Mesodermal cell (in vitro differentiated cells): ENCODE measurements around the gene LYZ. TPM values are rescaled to one million over a fixed set of nuclear protein-coding genes. Genes with fewer than 3 reads are reported as not detected.
"Not testable (repeated sequence)": the region's sequence is repeated elsewhere in the genome, so short reads cannot be mapped to it uniquely, and the experiment has no call there.

ENCODE experiments used
- H3K27ac ChIP-seq: 2 replicates; pipeline ENCODE4 v1.7.0; 2013; ENCODE audit warnings: mild to moderate bottlenecking, low read depth, low read length, moderate library complexity; ENCODE audit not compliant: severe bottlenecking
- H3K36me3 ChIP-seq: 2 replicates; pipeline ENCODE4 v1.7.1; 2013; ENCODE audit warnings: mild to moderate bottlenecking, low read length, moderate library complexity; ENCODE audit not compliant: control insufficient read depth, insufficient read depth
- H3K4me1 ChIP-seq: one replicate; pipeline ENCODE4 v1.7.1; 2013; ENCODE audit warnings: mild to moderate bottlenecking, low read length; ENCODE audit not compliant: insufficient read depth, control insufficient read depth, poor library complexity, severe bottlenecking
- H3K4me3 ChIP-seq: 2 replicates; pipeline ENCODE4 v1.7.0; 2013; ENCODE audit warnings: low read length, control low read depth, mild to moderate bottlenecking; ENCODE audit not compliant: insufficient read depth, poor library complexity, severe bottlenecking; ENCODE audit errors: extremely low read depth
- H3K9me3 ChIP-seq: 2 replicates; pipeline ENCODE4 v1.7.1; 2013; ENCODE audit warnings: mild to moderate bottlenecking, low read length, moderate library complexity; ENCODE audit not compliant: control insufficient read depth
- WGBS, 2 experiments: methylation state at CpG; one replicate each; pipeline ENCODE4 v1.1.5; 2013; ENCODE audit warnings: missing lambda C conversion rate in 2 of 2; ENCODE audit not compliant: insufficient coverage in 2 of 2; 5-methylcytosine and 5-hydroxymethylcytosine counted together
- polyA plus RNA-seq, 2 experiments: library from polyadenylated mRNA; stranded (reverse); fragments of 50-300 nt; gene quantifications; one replicate each; pipeline ENCODE4 v1.2.3, GENCODE V29; 2013

The LYZ gene
- 1.6 TPM for polyA plus RNA-seq (2013, experiment 1 of 2)
- 1.6 TPM for polyA plus RNA-seq (2013, experiment 2 of 2)

DNA sequence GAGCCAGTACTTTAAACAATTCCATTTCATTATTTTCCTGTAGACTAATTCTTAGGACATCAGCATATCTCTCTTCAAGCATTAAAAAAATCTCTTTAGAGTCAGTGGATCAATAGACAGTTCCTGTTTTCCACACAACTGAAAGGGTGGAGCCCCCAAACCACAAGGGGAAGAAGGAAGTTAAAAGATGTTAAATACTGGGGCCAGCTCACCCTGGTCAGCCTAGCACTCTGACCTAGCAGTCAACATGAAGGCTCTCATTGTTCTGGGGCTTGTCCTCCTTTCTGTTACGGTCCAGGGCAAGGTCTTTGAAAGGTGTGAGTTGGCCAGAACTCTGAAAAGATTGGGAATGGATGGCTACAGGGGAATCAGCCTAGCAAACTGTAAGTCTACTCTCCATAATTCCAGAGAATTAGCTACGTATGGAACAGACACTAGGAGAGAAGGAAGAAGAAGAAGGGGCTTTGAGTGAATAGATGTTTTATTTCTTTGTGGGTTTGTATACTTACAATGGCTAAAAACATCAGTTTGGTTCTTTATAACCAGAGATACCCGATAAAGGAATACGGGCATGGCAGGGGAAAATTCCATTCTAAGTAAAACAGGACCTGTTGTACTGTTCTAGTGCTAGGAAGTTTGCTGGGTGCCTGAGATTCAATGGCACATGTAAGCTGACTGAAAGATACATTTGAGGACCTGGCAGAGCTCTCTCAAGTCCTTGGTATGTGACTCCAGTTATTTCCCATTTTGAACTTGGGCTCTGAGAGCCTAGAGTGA, at the start of gene LYZ:
LYZ (plus strand) TSS at position 220 of the 777 bp plus-strand sequence; CDS start at position 248, 28 bp downstream.
- H3K27ac ChIP-seq: no peak within 1 kb of the TSS
- no peak within 1 kb of the TSS for H3K4me3 ChIP-seq
- 93 to 100% methylated on average over 2 of the region's 4 CpGs for WGBS, 2 experiments
- H3K36me3 ChIP-seq: no peaks in the 10 kb centered on the region
- H3K4me1 ChIP-seq: no peaks in the 10 kb centered on the region
- no peaks in the 10 kb centered on the region for H3K9me3 ChIP-seq

DNA sequence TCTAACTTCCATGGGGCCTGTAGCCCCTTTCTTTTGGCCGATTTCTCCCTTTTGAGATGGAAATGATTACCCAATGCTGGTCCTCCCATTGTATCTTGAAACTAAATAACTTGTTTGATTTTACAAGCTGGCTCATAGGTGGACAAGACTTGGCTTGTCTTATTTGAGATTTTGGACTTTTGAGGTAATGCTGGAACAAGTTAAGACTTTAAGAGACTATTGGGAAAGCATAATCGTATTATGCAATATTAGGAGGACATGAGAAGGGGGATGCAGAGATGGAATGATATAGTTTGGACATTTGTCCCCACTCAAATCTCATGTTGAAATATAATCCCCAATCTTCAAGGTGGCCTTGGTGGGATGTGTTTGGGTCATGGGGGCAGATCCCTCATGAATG, 49.2 kb upstream of the LYZ start:
- no peaks in the 10 kb centered on the region for H3K4me1 ChIP-seq
- peaks cover 10% of the 10 kb centered on the region for H3K9me3 ChIP-seq
- no peak overlapping the region for H3K27ac ChIP-seq
- 71 to 75% methylated on average over 1 to 2 of the region's 2 CpGs for WGBS, 2 experiments
- no peak overlapping the region for H3K4me3 ChIP-seq
- no peaks in the 10 kb centered on the region for H3K36me3 ChIP-seq

GRCh38 chr12:69304284-69304683, 43.9 kb upstream of the LYZ start:
- no peaks in the 10 kb centered on the region for H3K36me3 ChIP-seq
- no peak overlapping the region for H3K4me3 ChIP-seq
- WGBS, 2 experiments: no CpG with 5 or more reads among the region's 1 CpG
- no peaks in the 10 kb centered on the region for H3K4me1 ChIP-seq
- H3K9me3 ChIP-seq: no peaks in the 10 kb centered on the region
- no peak overlapping the region for H3K27ac ChIP-seq

GRCh38 chr12:69309461-69309860, 38.7 kb upstream of the LYZ start:
- WGBS, 2 experiments: no CpG with 5 or more reads among the region's 3 CpGs
- Histone ChIP-seq H3K36me3 (no peaks in the 10 kb centered on the region), H3K27ac (no peak overlapping the region), H3K4me1 (no peaks in the 10 kb centered on the region), H3K4me3 (no peak overlapping the region), H3K9me3 (no peaks in the 10 kb centered on the region)

DNA sequence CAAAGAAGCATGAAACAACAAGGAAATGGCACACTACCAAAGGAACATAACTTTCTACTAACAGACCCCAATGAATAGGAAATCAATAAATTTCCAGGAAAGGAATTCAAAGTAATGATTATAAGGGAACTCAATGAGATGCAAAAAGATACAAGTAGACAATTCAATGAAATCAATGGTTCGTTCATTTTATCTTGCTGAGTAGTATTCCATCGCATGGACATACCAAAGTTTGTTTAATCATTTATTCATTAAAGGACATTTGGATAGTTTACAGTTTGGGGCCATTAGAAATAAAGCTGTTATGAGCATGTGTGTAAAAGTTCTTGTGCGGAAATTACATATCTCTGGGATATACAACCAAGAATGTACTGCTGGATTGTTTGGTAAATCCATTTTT, 35.0 kb upstream of the LYZ start:
- WGBS, 2 experiments: no CpG with 5 or more reads among the region's 3 CpGs
- peaks cover under 1% of the 10 kb centered on the region for H3K9me3 ChIP-seq
- H3K4me1 ChIP-seq: no peaks in the 10 kb centered on the region
- H3K27ac ChIP-seq: no peak overlapping the region
- H3K36me3 ChIP-seq: no peaks in the 10 kb centered on the region
- no peak overlapping the region for H3K4me3 ChIP-seq

DNA sequence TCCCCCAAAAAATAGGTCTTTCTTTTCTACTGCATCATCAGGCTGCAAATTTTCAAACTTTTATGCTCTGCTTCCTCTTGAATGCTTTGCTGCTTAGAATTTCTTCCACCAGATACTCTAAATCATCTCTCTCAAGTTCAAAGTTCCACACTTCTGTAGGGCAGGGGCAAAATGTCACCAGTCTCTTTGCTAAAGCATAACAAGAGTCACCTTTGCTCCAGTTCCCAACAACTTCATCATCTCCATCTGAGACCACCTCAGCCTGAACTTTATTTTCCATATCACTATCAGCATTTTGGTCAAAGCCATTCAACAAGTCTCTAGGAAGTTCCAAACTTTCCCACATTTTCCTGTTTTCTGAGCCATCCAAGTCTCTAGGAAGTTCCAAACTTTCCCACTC, 31.4 kb upstream of the LYZ start:
- H3K4me3 ChIP-seq, H3K9me3 ChIP-seq, H3K4me1 ChIP-seq, H3K27ac ChIP-seq, H3K36me3 ChIP-seq: not testable (repeated sequence)

DNA sequence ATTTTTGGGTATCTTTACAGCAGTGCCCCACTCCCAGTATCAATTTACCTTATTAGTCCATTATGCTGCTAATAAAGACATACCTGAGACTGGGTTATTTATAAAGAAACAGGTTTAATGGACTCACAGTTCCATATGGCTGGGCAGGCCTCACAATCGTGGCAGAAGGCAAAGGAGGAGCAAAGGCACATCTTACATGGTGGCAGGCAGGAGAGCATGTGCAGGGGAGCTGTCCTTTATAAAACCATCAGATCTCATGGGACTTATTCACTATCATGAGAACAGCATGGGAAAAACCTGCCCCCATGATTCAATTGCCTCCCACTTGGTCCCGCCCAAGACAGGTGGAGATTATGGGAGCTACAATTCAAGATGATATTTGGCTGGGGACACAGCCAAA, 30.9 kb upstream of the LYZ start:
- H3K27ac ChIP-seq, H3K9me3 ChIP-seq, H3K4me3 ChIP-seq, H3K4me1 ChIP-seq, H3K36me3 ChIP-seq: not testable (repeated sequence)
- 86 to 100% methylated on average over 1 of the region's 2 CpGs for WGBS, 2 experiments

DNA sequence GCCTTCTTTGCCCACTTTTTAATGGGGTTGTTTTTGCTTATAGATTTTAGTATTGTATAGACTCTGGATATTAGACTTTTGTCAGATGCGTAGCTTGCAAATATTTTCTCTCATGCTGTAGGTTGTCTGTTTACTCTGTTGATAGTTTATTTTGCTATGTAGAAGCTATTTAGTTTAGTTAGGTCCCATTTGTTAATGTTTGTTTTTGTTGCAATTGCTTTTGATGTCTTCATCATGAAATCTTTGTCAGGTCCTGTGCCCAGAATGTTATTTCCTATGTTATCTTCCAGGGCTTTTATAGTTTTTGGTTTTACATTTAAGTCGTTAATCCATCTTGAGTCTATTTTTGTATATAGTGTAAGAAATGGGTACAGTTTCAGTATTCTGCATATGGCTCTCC, 30.0 kb upstream of the LYZ start:
- Histone ChIP-seq H3K27ac (no peak overlapping the region), H3K9me3 (peaks cover 6% of the 10 kb centered on the region), H3K4me3 (no peak overlapping the region), H3K36me3 (no peaks in the 10 kb centered on the region), H3K4me1 (no peaks in the 10 kb centered on the region)
- WGBS, 2 experiments: 57% methylated on average over 1 of the region's 2 CpGs; no CpG with 5 or more reads in 1 of the 2 experiments

GRCh38 chr12:69321351-69321750, 26.8 kb upstream of the LYZ start:
- Histone ChIP-seq H3K9me3 (peaks cover 6% of the 10 kb centered on the region), H3K27ac (no peak overlapping the region), H3K4me3 (no peak overlapping the region), H3K36me3 (no peaks in the 10 kb centered on the region), H3K4me1 (no peaks in the 10 kb centered on the region)
- 92 to 100% methylated on average over 1 of the region's 1 CpG for WGBS, 2 experiments

GRCh38 chr12:69324797-69325466, 23.2 kb upstream of the LYZ start:
- WGBS, 2 experiments: 78 to 96% methylated on average over 2 of the region's 2 CpGs
- Histone ChIP-seq H3K36me3 (no peaks in the 10 kb centered on the region), H3K27ac (no peak overlapping the region), H3K4me3 (no peak overlapping the region), H3K9me3 (no peaks in the 10 kb centered on the region), H3K4me1 (no peaks in the 10 kb centered on the region)

- Histone ChIP-seq H3K9me3 (no peaks in the 10 kb centered on the region), H3K27ac (no peak overlapping the region), H3K4me3 (no peak overlapping the region), H3K4me1 (peaks cover 12% of the 10 kb centered on the region), H3K36me3 (no peaks in the 10 kb centered on the region)
- WGBS, 2 experiments: no CpG with 5 or more reads among the region's 3 CpGs
Measured at GRCh38 chr12:69328426-69328825, 19.8 kb upstream of the LYZ start.
